A172 (cell line): ENCODE data around the gene GPR153. TPM values are rescaled to one million over a fixed set of nuclear protein-coding genes. Genes with fewer than 3 reads are reported as not detected.
"Not testable (repeated sequence)": the region's sequence is repeated elsewhere in the genome, so short reads cannot be mapped to it uniquely, and the experiment has no call there.

ENCODE experiments used
- DNase-seq: peaks from one replicate; pipeline ENCODE4 v3.0.0-alpha.2; 2015; ENCODE audit warnings: low spot score
- total RNA-seq: library from RNA; depleted of rRNA; stranded (reverse); fragments of >200 nt; shearing (Covaris generic); gene quantifications from 2 replicates; pipeline ENCODE4 v1.2.3, GENCODE V29; 2014; rRNA removed

GPR153 gene
- 4.1 and 5.0 TPM in 2 replicates for total RNA-seq

- DNase-seq, result no peak
Observed at GRCh38 chr1:6260961-6261614, at the start of gene GPR153. TSS of gene GPR153 (minus strand) at chr1:6261098. CDS start at chr1:6254905, 6,193 bp downstream.

DNA sequence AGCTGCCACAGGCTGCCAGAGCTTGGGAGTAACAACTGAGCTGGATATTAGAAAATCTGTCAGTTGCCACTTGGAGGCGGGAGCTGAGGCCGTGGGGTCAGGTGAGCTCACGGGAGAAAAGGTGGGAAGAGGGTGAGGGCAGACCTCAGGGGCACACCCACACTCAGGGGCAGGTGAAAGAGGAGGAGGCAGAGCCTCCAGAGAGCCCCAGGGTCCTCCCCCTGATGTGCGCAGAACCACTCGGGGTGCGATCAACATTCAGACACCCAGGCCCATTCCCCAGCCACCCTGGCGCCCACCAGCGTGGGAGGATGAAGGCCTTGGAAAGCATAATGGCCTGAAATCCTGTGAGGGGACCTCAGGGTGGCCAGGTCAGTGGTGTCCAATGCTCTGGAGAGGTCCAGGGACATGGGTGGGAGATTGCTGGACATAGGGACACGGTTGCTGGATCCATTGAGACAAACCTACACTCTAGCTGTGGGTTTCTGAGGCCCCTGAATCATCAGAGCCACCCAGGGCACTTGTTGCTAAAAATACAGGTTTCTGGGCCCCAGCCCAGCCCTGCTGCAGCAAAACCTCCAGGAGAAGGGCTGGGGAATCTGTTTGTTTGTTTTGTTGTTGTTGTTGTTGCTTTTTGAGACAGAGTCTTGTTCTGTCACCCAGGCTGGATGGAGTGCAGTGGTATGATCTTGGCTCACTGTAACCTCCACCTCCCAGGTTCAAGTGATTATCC, 49.4 kb upstream of the GPR153 start:
- no peak for DNase-seq

- DNase-seq, result no peak
Observed at GRCh38 chr1:6309564-6309963, 48.7 kb upstream of the GPR153 start.

DNA sequence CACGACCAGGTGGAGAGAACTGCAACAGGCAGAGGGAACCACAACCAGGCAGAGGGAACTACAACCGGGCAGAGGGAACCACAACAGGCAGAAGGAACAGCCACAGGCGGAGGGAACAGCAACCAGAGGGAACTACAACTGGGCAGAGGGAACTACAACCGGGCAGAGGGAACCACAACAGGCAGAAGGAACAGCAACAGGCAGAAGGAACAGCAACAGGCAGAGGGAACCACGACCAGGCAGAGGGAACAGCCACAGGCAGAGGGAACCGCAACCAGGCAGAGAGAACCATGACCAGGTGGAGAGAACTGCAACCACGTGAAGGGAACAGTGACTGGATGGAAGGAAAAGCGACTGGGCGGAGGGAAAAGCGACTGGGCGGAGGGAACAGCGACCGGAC, 47.6 kb upstream of the GPR153 start:
- no peak for DNase-seq

GRCh38 chr1:6307682-6308081, 46.8 kb upstream of the GPR153 start:
- not testable (repeated sequence) for DNase-seq

GRCh38 chr1:6307099-6307498, 46.2 kb upstream of the GPR153 start:
- DNase-seq, result no peak

DNA sequence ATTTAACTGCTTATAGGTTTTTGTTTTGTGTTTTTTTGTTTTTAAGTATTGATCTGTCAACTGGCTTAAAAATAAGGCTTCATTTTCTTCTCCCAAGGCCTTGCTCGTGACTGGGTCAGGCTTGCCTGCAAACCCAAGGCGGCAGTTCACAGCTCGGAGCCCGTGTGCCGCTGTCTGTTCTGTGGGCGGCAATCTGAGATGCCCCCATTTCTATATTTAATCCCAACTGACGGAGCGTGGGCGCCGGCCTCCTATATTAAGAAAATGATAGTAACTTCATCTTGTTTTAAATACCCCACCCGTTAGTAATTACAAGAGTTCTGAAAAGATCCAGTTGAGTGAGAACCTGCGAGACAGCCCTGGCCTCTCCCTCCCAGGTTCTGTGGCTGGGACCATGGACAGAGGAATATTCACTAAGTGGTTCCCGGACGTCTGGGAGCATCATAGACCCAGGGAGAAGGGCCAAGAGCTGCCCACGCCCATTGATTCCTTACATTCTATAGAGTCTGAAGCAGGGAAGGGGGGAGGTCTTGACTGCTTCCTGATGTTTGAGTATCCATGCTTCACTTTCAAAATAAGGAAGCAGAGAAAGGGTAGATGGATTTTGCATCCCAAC, 42.6 kb upstream of the GPR153 start:
- no peak for DNase-seq

- DNase-seq, result no peak
Observed at GRCh38 chr1:6302568-6302967, 41.7 kb upstream of the GPR153 start.

- peak; percentile 23 for DNase-seq
Observed at GRCh38 chr1:6301526-6301925, 40.6 kb upstream of the GPR153 start.

GRCh38 chr1:6300342-6301048, 39.6 kb upstream of the GPR153 start:
- DNase-seq, result no peak

DNA sequence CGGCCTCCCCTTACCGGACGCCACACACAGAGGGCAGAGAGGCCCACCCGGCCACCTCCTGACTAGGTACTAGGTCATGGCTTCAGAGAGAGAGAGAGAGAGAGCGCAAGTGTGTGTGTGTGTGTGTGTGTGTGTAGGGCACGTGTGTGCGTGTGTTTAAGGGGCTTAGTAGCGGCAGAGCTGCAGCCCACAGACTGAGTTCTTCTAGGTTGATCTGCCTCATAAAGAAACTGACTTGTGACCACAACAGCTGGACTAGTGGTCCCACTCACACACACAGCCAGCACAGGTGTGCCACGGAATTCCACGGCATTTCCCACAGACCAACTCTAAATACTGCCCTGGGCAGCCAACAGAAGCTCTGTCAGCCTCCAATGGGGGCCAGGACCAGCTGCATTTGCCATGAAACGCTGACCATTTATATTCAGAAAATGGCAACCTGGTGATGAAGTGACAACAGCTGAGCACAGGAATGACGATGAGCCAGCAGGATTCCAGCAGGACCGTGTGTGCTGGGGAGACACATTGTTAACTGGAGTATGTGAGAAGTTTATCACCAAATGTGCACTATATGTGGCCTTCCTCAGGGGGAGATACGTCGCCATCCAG, 38.8 kb upstream of the GPR153 start:
- DNase-seq, result no peak

DNA sequence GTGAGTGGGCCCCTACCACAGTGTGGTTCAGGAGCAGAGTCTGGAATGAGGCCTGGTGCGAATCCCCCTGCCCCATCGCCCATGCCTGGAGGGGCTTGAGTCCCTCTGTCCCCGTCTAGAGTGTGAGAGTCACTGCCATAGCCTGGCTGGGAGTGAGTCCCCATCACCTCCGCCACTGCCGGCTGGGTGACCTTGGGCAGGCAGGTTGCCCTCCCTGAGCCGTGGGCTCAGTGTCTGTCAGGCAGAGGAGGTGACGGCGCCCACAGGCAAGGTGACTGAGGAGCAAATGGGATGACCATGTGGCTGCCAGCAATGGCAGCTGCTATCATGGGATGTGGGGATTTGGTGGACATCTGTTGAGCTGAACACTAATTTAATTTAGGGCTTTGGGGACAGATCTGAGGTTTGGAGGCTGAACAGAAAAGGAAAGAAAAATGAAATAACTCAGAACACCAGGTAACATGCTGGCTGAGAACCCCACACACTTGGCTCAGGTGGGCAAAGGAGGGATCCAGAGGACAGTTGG, 38.1 kb upstream of the GPR153 start:
- DNase-seq, result no peak

DNA sequence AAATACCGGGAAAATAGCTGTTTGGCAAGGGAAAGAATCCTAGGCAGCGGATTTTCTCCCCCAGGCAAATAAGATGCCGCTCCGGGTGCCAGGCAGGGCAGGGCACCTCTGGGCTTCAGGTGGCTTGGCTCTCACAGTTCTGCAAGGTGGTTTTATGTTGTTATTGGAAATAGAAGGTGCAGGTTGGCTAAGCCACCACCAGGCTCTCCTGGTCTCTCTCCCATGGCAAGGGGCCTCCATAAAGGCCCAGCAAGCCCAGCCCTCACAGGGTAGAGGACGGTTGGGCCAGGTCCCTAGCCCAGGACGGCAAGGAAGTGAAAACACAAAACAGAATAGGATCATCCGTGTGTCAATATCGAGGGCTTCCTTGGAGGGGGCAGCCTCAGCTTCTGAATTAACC, 37.6 kb upstream of the GPR153 start:
- no peak for DNase-seq

DNA sequence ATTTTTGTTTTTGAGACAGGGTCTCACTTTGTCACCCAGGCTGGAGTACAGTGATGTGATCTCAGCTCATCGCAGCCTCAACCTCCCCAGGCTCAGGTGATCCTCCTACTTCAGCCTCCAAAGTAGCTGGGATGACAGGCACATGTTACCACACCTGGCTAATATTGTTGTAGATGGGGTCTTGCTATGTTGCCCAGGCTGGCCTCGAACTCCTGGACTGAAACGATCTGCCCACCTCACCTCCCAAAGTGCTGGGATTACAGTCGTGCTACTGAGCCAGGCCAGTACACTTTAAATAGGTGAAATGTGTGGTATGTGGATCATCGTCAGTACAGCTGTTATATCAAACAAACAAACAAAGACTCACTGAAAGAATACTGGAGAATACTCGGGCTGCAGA, 35.0 kb upstream of the GPR153 start:
- no peak for DNase-seq

DNA sequence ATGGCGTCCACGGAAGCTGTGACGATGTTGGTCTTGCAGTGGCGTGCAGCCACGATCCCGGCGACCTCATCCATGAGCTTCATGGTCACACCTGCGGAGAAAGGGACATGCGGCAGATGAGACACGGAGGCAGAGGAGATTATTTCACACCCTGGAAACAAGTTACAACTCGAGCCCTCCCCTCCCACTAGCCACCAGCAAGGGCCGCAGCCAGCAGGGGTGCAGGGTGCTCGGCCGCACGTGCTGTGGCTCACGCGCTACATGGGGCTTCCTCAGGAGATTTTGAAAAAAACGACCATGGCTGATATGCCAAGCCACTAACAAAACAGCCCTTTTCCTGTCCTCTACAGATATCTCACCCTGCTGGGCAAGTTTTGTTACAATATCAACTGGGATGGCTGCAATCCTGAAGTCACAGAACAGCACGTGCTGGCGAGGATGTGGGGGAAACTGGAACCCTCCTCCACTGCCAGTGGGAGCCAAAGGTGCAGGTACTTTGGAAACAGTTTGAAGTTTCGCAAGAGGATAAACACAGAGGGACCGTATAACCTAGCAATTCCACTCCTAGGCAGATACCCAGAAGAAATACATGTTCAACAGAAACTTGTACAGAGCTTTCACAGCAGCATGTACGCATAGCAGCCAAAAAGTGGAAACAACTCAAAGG, 34.1 kb upstream of the GPR153 start:
- no peak for DNase-seq

- DNase-seq, result no peak
Observed at GRCh38 chr1:6294080-6294889, 33.4 kb upstream of the GPR153 start.

DNA sequence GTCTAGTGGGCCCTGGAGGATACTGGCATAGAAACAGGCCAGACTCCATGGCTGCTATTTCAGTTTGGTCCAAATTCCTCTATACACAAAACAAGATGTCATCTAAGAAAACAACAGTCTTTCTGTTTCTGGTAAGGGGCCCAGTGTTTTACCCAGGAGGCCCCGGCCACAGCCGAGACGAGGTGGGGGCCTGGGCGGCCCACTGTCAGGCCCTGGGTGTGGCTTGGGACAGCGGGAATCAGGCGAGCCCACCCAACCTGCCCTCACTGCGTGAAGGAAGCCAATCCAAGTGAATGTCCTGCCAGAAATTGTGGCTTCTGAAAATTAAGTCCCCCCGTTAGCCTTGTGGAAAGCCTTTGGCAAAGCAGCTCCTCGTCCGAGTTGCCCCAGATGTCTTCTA, 31.2 kb upstream of the GPR153 start:
- no peak for DNase-seq

GRCh38 chr1:6288665-6289064, 27.8 kb upstream of the GPR153 start:
- DNase-seq, result no peak

DNA sequence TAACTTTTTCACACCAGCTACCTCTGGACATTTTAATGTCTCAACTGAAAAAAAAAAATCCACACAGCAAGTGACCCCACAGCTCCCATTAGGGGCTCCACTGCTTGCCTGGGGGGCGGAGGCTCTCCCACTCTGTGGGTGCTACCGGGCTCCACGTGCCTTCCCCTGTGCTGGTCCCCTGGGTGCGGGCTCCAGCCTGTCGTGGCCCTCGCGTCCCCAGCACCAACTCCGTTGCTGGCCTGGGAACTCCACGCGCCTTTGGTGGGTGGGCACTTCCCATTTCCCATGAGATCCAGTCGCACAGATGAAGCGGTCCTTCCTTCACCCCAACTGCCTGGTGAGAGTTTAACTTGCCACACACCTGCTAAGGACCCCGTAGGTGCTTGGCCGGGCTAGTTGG, 27.1 kb upstream of the GPR153 start:
- DNase-seq, result no peak

- DNase-seq, result no peak
Observed at GRCh38 chr1:6287431-6287886, 26.6 kb upstream of the GPR153 start.
